ENCODE results near the gene TDP2.

DNA sequence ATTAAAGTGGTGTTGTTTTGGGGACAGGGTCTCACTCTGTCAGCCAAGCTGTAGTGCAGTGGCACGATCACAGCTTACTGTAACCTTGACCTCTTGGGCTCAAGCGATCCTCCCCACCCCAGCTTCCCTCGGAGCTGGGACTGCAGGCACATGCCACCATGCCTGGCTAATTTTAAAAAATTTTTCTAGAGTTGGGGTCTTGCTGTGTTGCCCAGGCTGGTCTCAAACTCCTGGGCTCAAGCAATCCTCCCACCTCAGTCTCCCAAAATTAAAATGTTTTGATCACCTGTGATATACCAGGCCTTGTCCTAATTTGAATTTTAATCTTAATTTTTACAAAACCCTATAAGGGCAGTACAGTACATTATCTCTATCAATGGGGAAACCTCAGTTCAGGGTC, 25.7 kb upstream of the TDP2 start:
- TF ChIP-seq, protein P1, sequence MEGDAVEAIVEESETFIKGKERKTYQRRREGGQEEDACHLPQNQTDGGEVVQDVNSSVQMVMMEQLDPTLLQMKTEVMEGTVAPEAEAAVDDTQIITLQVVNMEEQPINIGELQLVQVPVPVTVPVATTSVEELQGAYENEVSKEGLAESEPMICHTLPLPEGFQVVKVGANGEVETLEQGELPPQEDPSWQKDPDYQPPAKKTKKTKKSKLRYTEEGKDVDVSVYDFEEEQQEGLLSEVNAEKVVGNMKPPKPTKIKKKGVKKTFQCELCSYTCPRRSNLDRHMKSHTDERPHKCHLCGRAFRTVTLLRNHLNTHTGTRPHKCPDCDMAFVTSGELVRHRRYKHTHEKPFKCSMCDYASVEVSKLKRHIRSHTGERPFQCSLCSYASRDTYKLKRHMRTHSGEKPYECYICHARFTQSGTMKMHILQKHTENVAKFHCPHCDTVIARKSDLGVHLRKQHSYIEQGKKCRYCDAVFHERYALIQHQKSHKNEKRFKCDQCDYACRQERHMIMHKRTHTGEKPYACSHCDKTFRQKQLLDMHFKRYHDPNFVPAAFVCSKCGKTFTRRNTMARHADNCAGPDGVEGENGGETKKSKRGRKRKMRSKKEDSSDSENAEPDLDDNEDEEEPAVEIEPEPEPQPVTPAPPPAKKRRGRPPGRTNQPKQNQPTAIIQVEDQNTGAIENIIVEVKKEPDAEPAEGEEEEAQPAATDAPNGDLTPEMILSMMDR (IDR thresholded peaks at IDR 0.05), result no peak
- TF ChIP-seq POLR2AphosphoS5 (IDR thresholded peaks at IDR 0.05) (no peak), POLR2A (IDR thresholded peaks at IDR 0.05) (no peak)

Data from breast epithelium (tissue), 3 donors.